ENCODE results near the gene ATP8A2. TPM values are rescaled to one million over a fixed set of nuclear protein-coding genes. Genes with fewer than 3 reads are reported as not detected.

ATP8A2 gene
- polyA plus RNA-seq, 3 donors: not detected

DNA sequence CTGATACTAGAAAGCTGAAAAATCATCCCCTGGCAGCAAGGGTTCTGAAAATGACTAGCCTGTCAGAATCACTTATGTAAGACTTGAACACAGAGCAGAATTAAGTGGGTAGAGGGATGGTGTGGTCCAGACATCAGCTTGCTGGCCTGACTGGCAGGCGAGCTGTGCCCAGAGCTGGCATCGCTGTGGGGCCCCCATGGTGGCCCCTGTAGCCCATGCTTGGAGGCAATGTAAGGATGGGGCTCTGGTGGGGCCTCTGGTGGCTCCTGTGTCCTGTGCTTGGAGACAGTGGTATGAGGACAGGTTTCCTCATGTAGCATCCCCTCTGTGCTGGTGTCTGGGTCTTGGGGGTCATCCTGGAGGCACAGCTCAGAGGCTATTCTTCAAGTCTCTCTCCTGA lies 347.9 kb downstream of the ATP8A2 start:
- peaks cover 2 to 14% (median 5%) of the 10 kb centered on the region in 7 donors for H3K9me3 Mint-ChIP-seq
- H3K27me3 Mint-ChIP-seq (ENCODE audit: low read depth in 3 of 3): peaks cover 2 to 7% (median 2%) of the 10 kb centered on the region in 3 donors
- H3K9me3 ChIP-seq (replicated peaks in 1 of 2; ENCODE audit: control insufficient read depth in 1 of 2, insufficient read depth in 1 of 2, low read length in 2 of 2): peaks cover 0 to 5% of the 10 kb centered on the region in 2 donors
- H3K4me1 ChIP-seq (ENCODE audit: control insufficient read depth in 1 of 2, insufficient read depth in 2 of 2, low read length in 2 of 2): no peaks in the 10 kb centered on the region
- no peaks in the 10 kb centered on the region for H4K20me1 ChIP-seq (ENCODE audit: insufficient read depth, low read length)
- no peaks in the 10 kb centered on the region for H3K79me2 ChIP-seq (ENCODE audit: insufficient read depth, low read length)
- H3K4me1 Mint-ChIP-seq: no peaks in the 10 kb centered on the region
- no peaks in the 10 kb centered on the region for H3K36me3 ChIP-seq (replicated peaks in 1 of 2; ENCODE audit: control insufficient read depth in 1 of 2, insufficient read depth in 2 of 2, low read length in 2 of 2)
- no peak overlapping the region for H3K4me2 ChIP-seq (replicated peaks; ENCODE audit: extremely low read depth, low read length, poor library complexity, severe bottlenecking)
- H3K27ac ChIP-seq (ENCODE audit: low read depth in 1 of 2, low read length in 2 of 2): no peak overlapping the region
- H3K4me3 Mint-ChIP-seq: no peak overlapping the region
- H2AFZ ChIP-seq (ENCODE audit: insufficient read depth, low read depth, low read length, poor library complexity, severe bottlenecking): no peak overlapping the region
- H3K4me3 ChIP-seq (replicated peaks in 1 of 3; ENCODE audit: low read depth in 2 of 3, low read length in 3 of 3): no peak overlapping the region
- no peak overlapping the region for H3K9ac ChIP-seq (ENCODE audit: insufficient read depth, low read length, poor library complexity, severe bottlenecking)
- intact Hi-C loops (cut with micrococcal nuclease): no loop called here
- no peak overlapping the region for H3K27ac Mint-ChIP-seq
- 78% methylated on average over 2 of the region's 2 CpGs for WGBS (ENCODE audit: insufficient coverage)
- H3K36me3 Mint-ChIP-seq: no peaks in the 10 kb centered on the region
- no peak for DNase-seq
- TF ChIP-seq, protein P1, sequence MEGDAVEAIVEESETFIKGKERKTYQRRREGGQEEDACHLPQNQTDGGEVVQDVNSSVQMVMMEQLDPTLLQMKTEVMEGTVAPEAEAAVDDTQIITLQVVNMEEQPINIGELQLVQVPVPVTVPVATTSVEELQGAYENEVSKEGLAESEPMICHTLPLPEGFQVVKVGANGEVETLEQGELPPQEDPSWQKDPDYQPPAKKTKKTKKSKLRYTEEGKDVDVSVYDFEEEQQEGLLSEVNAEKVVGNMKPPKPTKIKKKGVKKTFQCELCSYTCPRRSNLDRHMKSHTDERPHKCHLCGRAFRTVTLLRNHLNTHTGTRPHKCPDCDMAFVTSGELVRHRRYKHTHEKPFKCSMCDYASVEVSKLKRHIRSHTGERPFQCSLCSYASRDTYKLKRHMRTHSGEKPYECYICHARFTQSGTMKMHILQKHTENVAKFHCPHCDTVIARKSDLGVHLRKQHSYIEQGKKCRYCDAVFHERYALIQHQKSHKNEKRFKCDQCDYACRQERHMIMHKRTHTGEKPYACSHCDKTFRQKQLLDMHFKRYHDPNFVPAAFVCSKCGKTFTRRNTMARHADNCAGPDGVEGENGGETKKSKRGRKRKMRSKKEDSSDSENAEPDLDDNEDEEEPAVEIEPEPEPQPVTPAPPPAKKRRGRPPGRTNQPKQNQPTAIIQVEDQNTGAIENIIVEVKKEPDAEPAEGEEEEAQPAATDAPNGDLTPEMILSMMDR (IDR thresholded peaks at IDR 0.05): no peak
- H3K27me3 ChIP-seq (ENCODE audit: control insufficient read depth in 2 of 2, insufficient read depth in 2 of 2, low read length in 2 of 2): no peaks in the 10 kb centered on the region

GRCh38 chr13:25722893-25723292 lies 351.1 kb downstream of the ATP8A2 start:
- Histone ChIP-seq H3K27me3 (ENCODE audit: control insufficient read depth in 2 of 2, insufficient read depth in 2 of 2, low read length in 2 of 2) (no peaks in the 10 kb centered on the region), H4K20me1 (ENCODE audit: insufficient read depth, low read length) (no peaks in the 10 kb centered on the region), H2AFZ (ENCODE audit: insufficient read depth, low read depth, low read length, poor library complexity, severe bottlenecking) (no peak overlapping the region), H3K9ac (ENCODE audit: insufficient read depth, low read length, poor library complexity, severe bottlenecking) (no peak overlapping the region), H3K4me2 (replicated peaks; ENCODE audit: extremely low read depth, low read length, poor library complexity, severe bottlenecking) (no peak overlapping the region), H3K27ac (ENCODE audit: low read depth in 1 of 2, low read length in 2 of 2) (no peak overlapping the region), H3K9me3 (replicated peaks in 1 of 2; ENCODE audit: control insufficient read depth in 1 of 2, insufficient read depth in 1 of 2, low read length in 2 of 2) (peaks cover 0 to 5% of the 10 kb centered on the region in 2 donors), H3K4me3 (replicated peaks in 1 of 3; ENCODE audit: low read depth in 2 of 3, low read length in 3 of 3) (no peak overlapping the region), H3K4me1 (ENCODE audit: control insufficient read depth in 1 of 2, insufficient read depth in 2 of 2, low read length in 2 of 2) (no peaks in the 10 kb centered on the region), H3K79me2 (ENCODE audit: insufficient read depth, low read length) (no peaks in the 10 kb centered on the region), H3K36me3 (replicated peaks in 1 of 2; ENCODE audit: control insufficient read depth in 1 of 2, insufficient read depth in 2 of 2, low read length in 2 of 2) (no peaks in the 10 kb centered on the region)
- WGBS (ENCODE audit: insufficient coverage): no CpG with 5 or more reads among the region's 1 CpG
- no peak for DNase-seq
- TF ChIP-seq, protein P1 (IDR thresholded peaks at IDR 0.05): no peak
- Mint-ChIP-seq H3K27ac (no peak overlapping the region), H3K4me3 (no peak overlapping the region), H3K27me3 (ENCODE audit: low read depth in 3 of 3) (peaks cover 0 to 5% (median 1%) of the 10 kb centered on the region in 3 donors), H3K36me3 (no peaks in the 10 kb centered on the region), H3K4me1 (no peaks in the 10 kb centered on the region), H3K9me3 (peaks cover 0 to 12% (median 4%) of the 10 kb centered on the region in 7 donors)
- intact Hi-C loops (cut with micrococcal nuclease): no loop called here

All from CD14-positive monocyte (primary cell).